GM21723 (cell line): ENCODE measurements around the gene PCSK6.
A peak's percentile ranks its signal among the peaks of the same experiment; 100 is the strongest.

Experiments used
- ATAC-seq: cut with Tn5 transposase; IDR thresholded peaks from one replicate; pipeline ENCODE4 v1.9.1; 2021; ENCODE audit warnings: mild to moderate bottlenecking, moderate library complexity; ENCODE audit not compliant: unreplicated experiment

PCSK6 gene

GRCh38 chr15:101523560-101523940 lies 34.0 kb upstream of the PCSK6 start:
- no peak for ATAC-seq

GRCh38 chr15:101522621-101523559 lies 33.4 kb upstream of the PCSK6 start:
- no peak for ATAC-seq

GRCh38 chr15:101522091-101522490 lies 32.6 kb upstream of the PCSK6 start:
- no peak for ATAC-seq

- ATAC-seq: no peak
Measured at GRCh38 chr15:101521591-101521990, 32.1 kb upstream of the PCSK6 start.

- ATAC-seq: no peak
Measured at GRCh38 chr15:101521069-101521468, 31.6 kb upstream of the PCSK6 start.

GRCh38 chr15:101520395-101520794 lies 30.9 kb upstream of the PCSK6 start:
- ATAC-seq: no peak

DNA sequence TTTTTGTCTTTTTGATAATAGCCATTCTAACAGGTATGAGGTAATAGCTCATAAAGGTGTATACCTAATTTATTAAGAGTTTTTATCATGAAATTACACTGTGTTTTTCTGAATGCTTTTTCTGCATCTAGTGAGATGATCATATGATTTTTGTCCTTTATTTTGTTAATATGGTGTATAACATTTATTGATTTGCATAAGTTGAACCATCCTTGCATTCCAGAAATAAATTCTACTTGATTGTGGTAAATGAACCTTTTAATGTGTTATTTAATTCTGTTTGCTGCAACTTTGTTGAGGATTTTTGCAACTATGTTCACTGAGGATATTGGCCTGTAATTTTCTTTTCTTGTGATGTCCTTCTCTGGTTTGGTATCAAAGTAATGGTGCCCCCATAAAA lies 28.0 kb upstream of the PCSK6 start:
- ATAC-seq: no peak

DNA sequence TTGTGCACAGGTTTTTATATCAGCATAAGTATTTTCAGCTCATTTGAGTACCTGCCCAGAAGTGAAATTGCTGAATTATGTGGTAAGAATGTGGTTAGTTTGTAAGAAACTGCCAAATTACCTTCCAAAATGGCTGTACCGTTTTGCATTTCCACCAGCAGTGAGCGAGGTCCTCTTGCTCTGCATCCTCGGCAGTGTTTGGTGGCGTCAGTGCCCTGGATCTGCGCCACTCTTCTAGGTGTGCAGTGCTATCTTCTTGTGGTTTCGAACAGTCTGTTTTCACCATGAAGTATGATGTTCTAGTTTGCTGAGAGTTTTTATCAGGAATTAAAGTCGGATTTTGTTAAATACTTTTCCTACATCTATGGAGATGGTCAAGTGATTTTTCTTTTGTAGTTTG lies 24.8 kb upstream of the PCSK6 start:
- ATAC-seq: no peak

GRCh38 chr15:101511717-101512116 lies 22.2 kb upstream of the PCSK6 start:
- no peak for ATAC-seq

- ATAC-seq: no peak
Measured at GRCh38 chr15:101510212-101511197, 21.0 kb upstream of the PCSK6 start.

- no peak for ATAC-seq
Measured at GRCh38 chr15:101509279-101509678, 19.8 kb upstream of the PCSK6 start.

DNA sequence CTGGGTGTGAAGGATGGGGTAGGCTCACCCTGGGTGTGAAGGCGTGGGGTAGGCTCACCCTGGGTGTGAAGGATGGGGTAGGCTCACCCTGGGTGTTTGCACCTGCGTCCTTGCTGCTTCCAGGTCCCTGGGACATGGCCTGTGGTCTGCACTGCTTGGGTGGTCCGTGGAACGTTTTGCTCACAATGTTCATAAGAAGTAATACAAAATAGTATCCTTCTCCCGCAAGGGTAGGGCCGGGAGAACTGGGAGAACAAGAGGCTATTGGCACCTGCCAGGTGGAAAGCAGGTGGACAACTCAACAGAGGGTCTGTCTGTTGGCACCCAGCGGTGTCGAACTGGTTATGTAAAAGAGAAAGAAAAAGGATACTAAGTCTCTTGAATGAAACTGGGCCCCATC lies 17.0 kb upstream of the PCSK6 start:
- no peak for ATAC-seq

DNA sequence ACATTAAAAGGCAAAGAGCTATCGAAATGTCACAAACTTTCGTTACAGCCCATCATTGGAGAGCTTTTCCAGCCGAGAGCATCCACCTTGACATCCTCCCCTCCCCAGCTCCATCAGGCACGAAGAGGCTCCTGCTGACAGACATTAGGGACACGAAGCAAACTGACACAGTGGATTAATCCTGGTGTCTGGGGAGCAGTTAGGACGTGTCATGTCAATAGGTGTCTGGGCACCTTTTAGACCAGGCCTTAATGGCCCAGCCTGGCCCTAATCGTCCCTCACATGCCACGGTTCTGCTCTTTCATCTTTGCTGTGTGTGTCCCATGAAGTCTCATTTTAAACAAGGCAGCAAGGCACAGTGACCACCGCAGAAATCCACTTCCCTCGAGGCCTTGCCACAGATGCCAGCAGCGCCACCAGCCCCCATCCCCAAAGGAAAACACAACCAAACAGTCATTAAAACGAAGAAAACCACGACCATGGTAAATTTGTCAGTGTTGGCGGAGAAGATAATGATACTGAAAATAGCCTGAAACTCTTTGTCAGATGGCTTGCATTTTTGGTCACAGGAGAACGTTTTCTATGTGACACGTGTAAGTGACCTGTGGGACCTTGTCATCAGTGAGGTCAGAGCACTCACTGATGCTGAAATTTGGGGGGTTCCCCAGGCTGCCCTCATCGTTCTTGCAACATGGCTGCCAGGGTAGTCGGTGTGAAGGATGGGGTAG lies 16.3 kb upstream of the PCSK6 start:
- ATAC-seq: no peak

- ATAC-seq: no peak
Measured at GRCh38 chr15:101504866-101505609, 15.5 kb upstream of the PCSK6 start.

DNA sequence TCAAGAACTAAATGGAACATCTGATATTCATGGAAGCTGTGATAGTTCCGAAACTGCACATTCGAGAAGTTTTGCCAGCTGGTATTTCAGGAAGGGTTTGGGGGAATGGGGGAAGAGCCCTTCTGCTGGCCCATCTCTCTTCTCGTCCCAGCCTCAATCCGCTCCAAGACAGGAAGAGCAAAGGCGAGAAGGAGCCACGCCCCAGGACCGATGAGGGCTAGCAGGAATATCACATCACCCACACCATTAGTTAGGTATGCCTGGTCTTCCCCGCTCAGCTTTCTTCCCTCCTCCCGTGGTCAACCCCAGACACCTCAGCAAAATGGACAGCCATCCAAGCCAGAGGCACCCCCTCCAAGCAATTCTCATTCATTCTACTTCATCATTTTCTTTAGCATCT lies 14.9 kb upstream of the PCSK6 start:
- no peak for ATAC-seq

DNA sequence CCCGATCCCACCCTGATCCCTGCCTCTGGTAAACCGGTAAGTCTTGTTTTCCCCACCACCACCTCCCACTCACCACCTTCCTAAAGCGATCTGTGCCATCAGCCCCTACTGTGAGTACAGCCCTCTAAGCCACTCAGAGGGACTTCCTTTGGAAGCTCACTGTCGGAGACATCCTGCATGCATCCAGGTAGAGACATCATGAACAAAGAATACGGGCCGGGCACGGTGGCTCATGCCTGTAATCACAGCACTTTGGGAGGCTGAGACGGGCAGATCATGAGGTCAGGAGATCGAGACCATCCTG lies 13.7 kb upstream of the PCSK6 start:
- ATAC-seq: no peak

DNA sequence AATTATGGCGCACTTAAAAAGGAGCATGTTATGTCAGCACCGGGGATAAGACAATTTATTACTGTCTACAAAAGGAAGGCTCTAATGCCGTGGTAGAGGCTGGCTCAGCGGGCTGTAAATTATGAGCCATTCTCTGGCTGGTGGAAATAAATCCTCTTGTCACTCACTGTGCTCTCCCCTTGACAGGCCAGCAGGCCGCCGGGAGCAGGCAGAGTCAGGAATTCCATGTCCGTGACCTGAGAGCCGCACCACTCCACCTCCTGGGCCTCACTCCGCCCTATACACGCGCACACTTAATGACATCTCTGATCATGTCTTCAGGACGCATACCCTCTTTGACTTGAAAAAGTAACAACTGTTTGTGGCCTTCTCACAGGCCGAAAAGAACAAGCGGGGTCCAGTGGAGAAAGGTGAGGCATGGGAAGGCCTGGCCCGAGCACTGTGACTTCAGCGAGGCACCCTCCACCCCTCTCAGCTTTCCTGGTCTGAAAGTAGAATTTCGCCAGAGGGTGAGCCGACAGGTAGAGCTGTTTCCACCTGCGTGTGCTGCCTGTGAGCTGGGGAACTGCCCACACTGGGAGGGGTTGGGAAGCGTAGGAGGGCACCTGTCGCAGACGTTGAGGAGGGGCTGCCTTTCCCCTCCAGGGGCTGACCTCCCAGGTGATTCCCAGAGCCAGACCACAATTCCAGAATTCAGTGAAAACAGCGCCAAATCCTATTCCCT lies 13.2 kb upstream of the PCSK6 start:
- no peak for ATAC-seq

DNA sequence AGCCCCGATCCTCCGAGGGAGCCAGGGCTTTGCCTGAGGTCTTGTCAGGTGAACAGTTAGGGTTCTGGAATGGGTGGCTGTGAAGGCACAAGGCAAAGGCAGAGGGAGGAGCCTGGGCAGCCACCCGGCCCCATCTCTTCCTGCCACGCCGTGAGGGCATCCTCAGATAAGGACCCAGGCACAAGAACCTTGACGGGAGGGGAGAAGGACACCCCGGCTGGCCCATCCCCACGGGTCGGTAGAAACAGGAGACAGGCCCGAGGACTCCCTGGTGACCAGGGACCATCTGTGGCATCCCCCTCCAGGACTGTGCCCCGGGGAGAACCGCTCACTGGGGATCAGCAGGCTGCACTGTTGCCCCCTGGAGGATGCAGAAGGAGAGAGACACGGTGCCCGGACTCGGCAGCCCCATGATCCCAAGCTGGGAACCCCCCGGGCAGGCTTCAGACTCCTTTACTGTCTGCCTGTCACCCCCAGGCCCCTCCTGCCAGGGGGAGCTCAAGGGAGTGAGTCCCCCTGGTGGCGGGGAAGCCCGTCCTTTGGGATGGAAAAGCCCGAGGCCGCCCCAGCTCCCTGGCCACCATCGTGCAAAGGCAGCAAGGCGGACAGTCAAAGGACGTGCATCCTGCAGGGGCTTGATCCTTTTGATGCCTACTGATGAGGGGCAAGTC lies 12.3 kb upstream of the PCSK6 start:
- ATAC-seq: peak; percentile 69

GRCh38 chr15:101500865-101501551 lies 11.5 kb upstream of the PCSK6 start:
- no peak for ATAC-seq
